ENCODE measurements around the gene SLC2A4. TPM values are rescaled to one million over a fixed set of nuclear protein-coding genes. Genes with fewer than 3 reads are reported as not detected.

SLC2A4 gene
- total and polyA plus RNA-seq, 2 of the 4 experiments (the other 2 are of a cell fraction): 0.07 TPM; not detected in 1

DNA sequence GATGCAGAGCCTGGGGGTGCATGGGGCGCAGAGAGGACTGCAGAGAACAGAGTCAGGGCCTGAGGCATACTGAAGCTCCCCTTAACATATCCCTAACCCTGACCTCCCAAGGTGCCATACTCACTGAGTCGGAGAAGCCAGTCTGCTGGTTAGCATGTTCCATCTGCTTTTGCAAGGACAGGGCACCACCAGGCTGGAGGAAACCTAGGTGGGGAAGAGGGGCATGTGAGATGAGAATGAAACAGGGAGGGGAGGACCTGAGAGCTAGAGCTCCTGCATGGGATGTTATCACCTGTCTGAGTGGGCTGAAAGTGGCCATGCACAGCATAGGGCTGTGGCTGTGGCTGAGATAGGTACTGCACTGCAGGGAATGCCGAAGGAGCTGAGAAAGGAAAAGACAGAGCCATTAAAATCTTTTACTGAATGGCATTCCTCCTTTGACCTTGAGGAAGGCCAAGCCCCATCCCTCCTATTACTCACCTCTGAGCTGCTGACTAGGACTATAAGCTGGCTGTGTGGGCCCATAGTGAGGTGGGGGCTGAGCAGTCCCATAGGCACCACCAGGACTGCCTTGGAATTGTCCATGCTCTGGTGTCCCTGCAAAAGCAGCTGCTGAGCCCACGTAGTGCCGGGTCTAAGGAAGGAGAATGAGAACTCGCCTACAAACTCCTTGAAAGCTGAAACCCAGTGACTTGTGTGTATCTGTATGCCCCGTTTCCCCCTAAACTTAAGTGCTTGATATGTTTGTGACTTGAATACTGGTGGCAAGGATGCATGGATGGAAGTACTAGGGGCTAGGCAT, 31.8 kb downstream of the SLC2A4 start:
- H3K9ac ChIP-seq (ENCODE audit: low read depth, low read length): no peak overlapping the region
- TF ChIP-seq POLR2A (IDR thresholded peaks at IDR 0.05; ENCODE audit: low read depth, low read length): peak; percentile 24; the same call in 1 of the 2 replicates
- TF ChIP-seq RAD21 (IDR thresholded peaks at IDR 0.05; ENCODE audit: low read length): no peak

More for the DNA sequence above, 31.8 kb downstream of the SLC2A4 start:
- ATAC-seq (ENCODE audit: low read depth): no peak
- Histone ChIP-seq H2BK20ac (ENCODE audit: low read depth, low read length) (no peak overlapping the region), H3K27me3 (ENCODE audit: control insufficient read depth, insufficient read depth, low read length) (no peaks in the 10 kb centered on the region), H2BK5ac (ENCODE audit: low read depth, low read length, poor library complexity, severe bottlenecking) (no peak overlapping the region), H3K4ac (ENCODE audit: low read depth, low read length) (no peak overlapping the region), H3K56ac (ENCODE audit: extremely low read depth, insufficient read depth, low read length) (no peak overlapping the region), H3K9me3 (ENCODE audit: control insufficient read depth, insufficient read depth, low read length) (no peaks in the 10 kb centered on the region), H3K4me2 (ENCODE audit: low read depth, low read length) (no peak overlapping the region), H4K5ac (ENCODE audit: low read depth, low read length) (no peak overlapping the region), H3K4me1 (ENCODE audit: control insufficient read depth, insufficient read depth, low read length) (peaks cover 7% of the 10 kb centered on the region), H2BK120ac (ENCODE audit: low read depth, low read length) (no peak overlapping the region), H2BK15ac (ENCODE audit: low read depth, low read length) (no peak overlapping the region), H3K36me3 (ENCODE audit: control insufficient read depth, insufficient read depth, low read length) (peaks cover 52% of the 10 kb centered on the region), H2AK9ac (replicated peaks; ENCODE audit: low read depth, low read length, poor library complexity) (peak overlapping the region; percentile 68), H4K91ac (ENCODE audit: insufficient read depth, low read depth, low read length) (no peak overlapping the region), H3K9me1 (ENCODE audit: insufficient read depth, low read length) (peaks cover 16% of the 10 kb centered on the region), H3K4me3 (ENCODE audit: insufficient read depth, low read depth, low read length) (no peak overlapping the region), H3K79me1 (ENCODE audit: low read depth in 1 of 2, low read length in 2 of 2) (peaks cover 25 to 65% of the 10 kb centered on the region in 2 experiments), H3K27ac (ENCODE audit: insufficient read depth, low read length) (no peak overlapping the region), H4K8ac (ENCODE audit: low read depth in 2 of 2, low read length in 2 of 2) (no peak overlapping the region), H3K14ac (replicated peaks; ENCODE audit: low read depth, low read length) (no peak overlapping the region), H4K20me1 (ENCODE audit: insufficient read depth, low read length) (peaks cover 63% of the 10 kb centered on the region), H2AK5ac (ENCODE audit: low read depth, low read length) (no peak overlapping the region), H3K18ac (ENCODE audit: low read depth, low read length) (no peak overlapping the region), H2AFZ (replicated peaks; ENCODE audit: low read length, poor library complexity) (no peak overlapping the region), H3K23ac (ENCODE audit: low read depth, low read length) (no peak overlapping the region)
- intact Hi-C loops (cut with micrococcal nuclease) (no loop called here), in situ Hi-C loops (cut with MboI; ENCODE audit: low sequenced_read_pairs) (no loop called here), dilution Hi-C loops (cut with HindIII; ENCODE audit: low sequenced_read_pairs, unreplicated experiment) (no loop called here)
- DNase-seq: peak; percentile 2
- POLR2A ChIA-PET (ENCODE audit: unreplicated experiment): interaction anchor here (0.5 kb wide), 1 partner anchor 266 kb away, joined by 4 read pairs; no protein-coding TSS in a partner anchor
- 100% methylated on average over 1 of the region's 7 CpGs; no CpG with 5 or more reads in 1 of the 2 experiments for WGBS, 2 experiments (ENCODE audit: extremely low coverage in 2 of 2, insufficient read length in 1 of 2)
- no TSS peak for BruUV-seq (replicated peaks)
- CTCF ChIA-PET: no interaction called here

All from IMR-90 (cell line).